Measurements from ENCODE around the gene OR2G2.

- TF ChIP-seq CTCF (IDR thresholded peaks at IDR 0.05; ENCODE audit: poor library complexity) (no peak), EZH2 (IDR thresholded peaks at IDR 0.05; ENCODE audit: borderline replicate concordance) (no peak), EZH2phosphoT487 (IDR thresholded peaks at IDR 0.05; ENCODE audit: low read depth, severe bottlenecking, unreplicated experiment) (no peak)
These were observed 45.3 kb upstream of the OR2G2 start for GRCh38 chr1:247542811-247543210.

Measured in hepatocyte (in vitro differentiated cells).